Thyroid gland (tissue), 4 donors: Measurements from ENCODE around the gene SLC8A3.

Source experiments
- POLR2A ChIP-seq, 2 donors: fragments of 450-650 bp; IDR thresholded peaks; one replicate each; pipeline ENCODE4 v1.6.1; 2017; ENCODE audit warnings: antibody characterized with exemption in 2 of 2, mild to moderate bottlenecking in 2 of 2, moderate library complexity in 1 of 2
- TF ChIP-seq, protein P1 (sequence below), 6 experiments: fragments of 200-600 bp in 3 of 6; fragments of 450-650 bp in 3 of 6; sonication (generic) in 3 of 6; IDR thresholded peaks; one replicate each; pipeline ENCODE4 v1.5.1; 2016 to 2019; ENCODE audit warnings: antibody characterized with exemption in 6 of 6, mild to moderate bottlenecking in 2 of 6, inconsistent platforms in 1 of 6, moderate library complexity in 1 of 6

DNA sequence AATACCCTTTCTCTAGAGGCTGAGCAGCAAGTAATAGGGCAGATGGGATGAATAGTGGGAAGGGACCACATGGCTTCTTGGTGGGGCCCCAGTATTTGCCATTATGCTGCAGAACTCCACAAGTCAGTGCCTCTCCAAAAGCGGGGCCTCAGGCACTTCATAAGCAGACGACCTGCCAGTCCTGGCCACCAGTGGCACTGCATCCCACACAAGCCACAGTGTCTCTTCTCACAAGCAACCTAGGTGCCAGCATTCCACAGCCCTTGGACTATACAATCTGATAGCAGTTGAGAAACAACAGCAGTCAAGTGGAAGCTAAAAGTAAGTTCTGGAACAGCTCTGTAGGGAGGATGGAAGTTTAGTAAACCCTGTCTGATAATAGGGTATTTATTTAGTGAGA lies 4.2 kb upstream of the SLC8A3 start:
- TF ChIP-seq, protein P1, sequence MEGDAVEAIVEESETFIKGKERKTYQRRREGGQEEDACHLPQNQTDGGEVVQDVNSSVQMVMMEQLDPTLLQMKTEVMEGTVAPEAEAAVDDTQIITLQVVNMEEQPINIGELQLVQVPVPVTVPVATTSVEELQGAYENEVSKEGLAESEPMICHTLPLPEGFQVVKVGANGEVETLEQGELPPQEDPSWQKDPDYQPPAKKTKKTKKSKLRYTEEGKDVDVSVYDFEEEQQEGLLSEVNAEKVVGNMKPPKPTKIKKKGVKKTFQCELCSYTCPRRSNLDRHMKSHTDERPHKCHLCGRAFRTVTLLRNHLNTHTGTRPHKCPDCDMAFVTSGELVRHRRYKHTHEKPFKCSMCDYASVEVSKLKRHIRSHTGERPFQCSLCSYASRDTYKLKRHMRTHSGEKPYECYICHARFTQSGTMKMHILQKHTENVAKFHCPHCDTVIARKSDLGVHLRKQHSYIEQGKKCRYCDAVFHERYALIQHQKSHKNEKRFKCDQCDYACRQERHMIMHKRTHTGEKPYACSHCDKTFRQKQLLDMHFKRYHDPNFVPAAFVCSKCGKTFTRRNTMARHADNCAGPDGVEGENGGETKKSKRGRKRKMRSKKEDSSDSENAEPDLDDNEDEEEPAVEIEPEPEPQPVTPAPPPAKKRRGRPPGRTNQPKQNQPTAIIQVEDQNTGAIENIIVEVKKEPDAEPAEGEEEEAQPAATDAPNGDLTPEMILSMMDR (IDR thresholded peaks at IDR 0.05) = no peak
- no peak for TF ChIP-seq POLR2A (IDR thresholded peaks at IDR 0.05)
